Measurements from ENCODE around the gene DCBLD1.

The DCBLD1 gene

GRCh38 chr6:117531809-117532725 lies 49.6 kb downstream of the DCBLD1 start:
- DNase-seq = no peak

DNA sequence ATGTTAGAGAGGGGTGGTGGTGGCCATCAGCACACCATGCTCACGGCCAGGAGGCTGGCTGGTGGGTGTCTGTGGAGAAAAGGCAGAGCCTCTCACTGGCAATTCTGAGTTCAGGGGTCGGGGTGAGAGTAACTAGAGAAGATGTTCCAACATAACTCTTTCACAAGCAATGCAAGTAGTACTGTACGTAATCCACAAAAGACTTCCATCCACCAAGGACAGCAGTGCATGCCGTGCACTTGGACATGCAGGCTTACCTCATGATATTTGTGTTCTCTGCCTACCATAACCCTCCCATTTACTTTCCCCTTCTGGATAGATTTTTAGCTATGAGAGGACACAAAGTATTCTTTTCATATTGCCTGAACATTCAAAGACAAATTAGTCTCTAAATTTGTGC lies 51.3 kb downstream of the DCBLD1 start:
- no peak for DNase-seq

GRCh38 chr6:117534974-117535373 lies 52.5 kb downstream of the DCBLD1 start:
- no peak for DNase-seq

GRCh38 chr6:117536317-117536716 lies 53.8 kb downstream of the DCBLD1 start:
- no peak for DNase-seq

GRCh38 chr6:117538615-117539014 lies 56.1 kb downstream of the DCBLD1 start:
- no peak for DNase-seq

- no peak for DNase-seq
These were observed 58.2 kb downstream of the DCBLD1 start for GRCh38 chr6:117540670-117541069.

DNA sequence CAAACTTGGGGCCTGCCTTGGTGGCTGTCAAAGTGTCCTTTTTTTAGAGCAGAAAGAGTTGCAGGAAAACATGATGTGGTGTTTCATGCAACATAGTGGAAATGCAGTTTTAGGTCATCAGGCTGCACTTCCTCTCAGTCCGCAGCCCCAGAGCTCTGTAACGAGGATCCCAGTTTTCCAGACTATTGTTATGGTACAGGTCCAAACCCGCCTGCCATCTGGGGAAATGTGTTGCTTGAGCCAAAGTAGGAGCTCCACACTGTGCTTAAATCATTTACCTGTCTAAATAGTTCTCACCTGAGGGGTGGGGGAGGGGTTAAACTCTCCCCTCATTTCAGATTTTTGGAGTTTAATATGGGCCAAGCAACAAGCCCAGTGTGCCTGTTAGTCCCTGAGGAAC lies 60.0 kb downstream of the DCBLD1 start:
- DNase-seq = no peak

DNA sequence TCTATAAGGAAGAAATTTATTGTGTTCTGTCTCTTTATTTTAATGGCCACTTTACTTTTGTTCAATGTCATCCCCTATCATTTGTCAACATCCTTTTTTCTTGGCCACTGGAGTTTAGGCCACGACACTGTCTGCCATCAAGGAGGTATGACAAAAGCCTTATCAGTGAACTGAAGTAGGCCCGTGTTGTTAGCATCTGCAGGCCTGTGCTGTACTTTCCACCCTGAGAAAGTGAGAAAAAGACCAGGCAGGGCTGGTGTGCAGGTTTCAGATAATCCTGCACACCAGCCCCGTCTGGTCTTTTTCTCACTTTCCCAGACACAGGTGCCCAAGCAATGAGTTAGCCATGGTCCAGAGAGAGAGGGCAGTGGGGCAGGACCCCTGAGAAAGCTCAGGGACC lies 62.2 kb downstream of the DCBLD1 start:
- DNase-seq = no peak

- DNase-seq = no peak
These were observed 62.7 kb downstream of the DCBLD1 start for GRCh38 chr6:117545161-117545595.

- DNase-seq = no peak
These were observed 64.2 kb downstream of the DCBLD1 start for GRCh38 chr6:117546674-117547073.

- no peak for DNase-seq
These were observed 65.5 kb downstream of the DCBLD1 start for GRCh38 chr6:117547688-117548621.

DNA sequence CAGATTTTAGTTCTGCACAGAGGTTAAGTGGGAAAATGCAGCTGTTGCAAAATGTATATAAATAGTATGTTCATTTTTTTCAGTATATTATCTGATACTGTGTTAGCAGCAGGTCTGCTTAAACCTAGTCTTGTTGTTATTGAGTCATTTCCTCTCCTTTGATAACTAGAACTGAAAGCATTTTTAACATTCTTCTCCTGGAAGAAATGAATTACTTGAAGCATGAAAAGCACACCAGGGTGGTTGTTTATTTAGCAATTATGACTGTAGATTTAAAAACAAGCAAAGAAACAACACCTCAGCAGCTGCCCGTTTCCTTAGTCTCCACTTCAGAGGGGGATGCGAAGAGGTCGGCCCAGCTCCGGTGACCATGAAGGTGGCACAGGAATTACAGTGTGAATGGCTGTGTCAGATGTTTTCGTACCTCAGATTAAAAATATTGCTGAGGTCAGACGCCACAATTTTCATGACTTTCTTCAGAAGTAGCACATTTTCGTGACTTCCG lies 66.4 kb downstream of the DCBLD1 start:
- DNase-seq = peak; percentile 3

DNA sequence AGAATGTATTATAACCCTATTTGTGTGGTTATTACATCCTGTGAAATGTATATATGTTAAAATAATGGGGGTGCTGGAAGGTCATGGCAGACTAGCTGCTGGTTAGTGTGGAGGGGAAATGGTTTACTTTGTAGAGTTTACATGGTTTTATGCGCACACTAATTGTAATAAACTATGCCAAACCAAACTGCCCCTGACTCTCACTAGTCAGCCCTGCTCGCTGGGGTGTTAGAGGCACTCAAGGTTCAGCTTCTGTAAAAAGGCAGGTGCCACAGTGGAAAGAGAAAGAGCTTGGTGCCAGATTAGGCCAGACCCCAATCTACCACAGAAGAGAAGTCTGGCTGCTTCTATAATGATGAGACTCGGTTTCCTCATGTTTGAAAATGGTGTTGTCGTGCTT lies 67.1 kb downstream of the DCBLD1 start:
- DNase-seq = no peak

DNA sequence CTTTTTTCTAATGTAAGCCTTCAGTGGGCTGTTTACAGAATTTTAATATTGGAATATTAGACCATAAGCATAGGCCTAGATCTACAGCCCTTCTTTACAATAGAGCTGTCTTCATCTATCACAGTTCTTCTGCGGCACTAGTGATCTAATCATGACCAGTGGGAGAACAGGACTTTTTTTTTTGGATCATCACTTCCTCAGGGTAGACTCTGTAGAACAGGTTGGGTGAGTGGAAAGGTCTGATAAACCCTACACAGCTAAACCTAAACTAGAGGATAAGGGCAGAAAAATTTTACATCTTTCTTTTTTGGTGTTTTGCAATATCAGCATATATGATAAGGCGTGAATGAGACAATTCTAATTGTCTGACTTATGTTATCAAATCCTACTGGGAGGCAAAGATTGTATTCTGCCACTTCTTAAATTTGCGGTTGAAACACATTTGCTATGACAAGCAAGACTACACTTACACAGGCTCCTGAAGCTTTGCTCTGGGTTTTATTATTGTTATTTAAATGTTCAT lies 67.7 kb downstream of the DCBLD1 start:
- no peak for DNase-seq

GRCh38 chr6:117550618-117551242 lies 68.3 kb downstream of the DCBLD1 start:
- DNase-seq = no peak

- no peak for DNase-seq
These were observed 70.1 kb downstream of the DCBLD1 start for GRCh38 chr6:117552618-117553017.

DNA sequence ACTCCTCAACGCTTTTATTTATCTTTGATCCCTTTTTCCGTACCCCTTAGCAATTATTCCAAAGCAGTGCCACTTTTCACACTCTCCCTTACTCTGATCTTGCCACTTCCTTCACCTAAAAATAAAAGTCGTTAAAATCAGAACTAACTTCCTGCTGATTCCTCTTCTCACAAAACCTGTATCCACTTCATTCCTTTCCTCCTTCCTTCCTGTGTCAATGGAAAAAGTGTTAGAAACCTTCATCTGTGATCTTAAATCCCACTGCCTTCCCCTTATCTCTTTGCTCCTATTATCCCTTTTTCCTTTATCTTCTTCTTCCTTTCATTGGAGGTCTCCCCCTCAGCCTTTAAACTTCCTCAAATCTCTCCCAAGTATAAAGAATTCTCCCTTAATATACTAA lies 70.7 kb downstream of the DCBLD1 start:
- no peak for DNase-seq

- no peak for DNase-seq
These were observed 72.9 kb downstream of the DCBLD1 start for GRCh38 chr6:117555262-117555849.

GRCh38 chr6:117555882-117556498 lies 73.5 kb downstream of the DCBLD1 start:
- DNase-seq = no peak

GRCh38 chr6:117557951-117558350 lies 75.5 kb downstream of the DCBLD1 start:
- DNase-seq = no peak

DNA sequence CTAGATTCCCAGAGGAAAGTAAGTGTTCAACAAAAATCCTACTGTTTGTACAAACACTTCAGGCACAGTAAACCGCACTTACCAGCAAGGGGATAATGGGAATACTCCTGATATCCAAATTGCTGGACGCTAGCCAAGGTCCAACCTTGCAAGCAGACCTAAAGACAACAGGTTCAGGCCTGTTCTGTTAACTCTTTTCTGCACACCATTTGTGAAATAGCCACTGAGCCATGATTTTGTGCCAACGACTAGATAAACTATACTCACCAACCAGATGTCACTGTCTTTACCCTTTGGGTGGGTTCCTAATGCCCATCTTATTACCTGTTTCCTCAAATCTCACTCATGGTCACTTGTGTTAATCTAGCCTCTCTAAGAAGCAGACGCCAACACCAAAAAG lies 76.3 kb downstream of the DCBLD1 start:
- DNase-seq = no peak

DNA sequence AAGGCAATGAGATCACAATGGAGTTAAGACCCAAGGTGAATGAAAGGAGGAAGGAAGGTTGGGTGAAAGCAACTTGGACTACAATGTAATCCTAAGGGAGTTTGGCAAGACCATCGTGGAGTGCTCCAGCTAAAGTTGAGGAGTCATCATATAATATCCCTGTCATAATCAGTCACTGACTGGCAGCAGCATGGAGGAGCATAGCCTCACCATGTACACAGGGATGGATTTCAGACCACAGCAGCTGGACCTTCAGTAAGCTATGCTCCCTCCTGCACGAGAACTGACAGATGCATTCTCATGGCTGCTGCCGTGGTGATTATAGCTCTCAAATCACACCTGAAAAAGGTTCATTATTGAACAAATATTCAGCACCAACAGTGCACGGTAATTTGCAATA lies 76.8 kb downstream of the DCBLD1 start:
- DNase-seq = no peak

Measured in COR-L47 (cell line).